ENCODE measurements around the gene TMEM131L. TPM values are rescaled to one million over a fixed set of nuclear protein-coding genes. Genes with fewer than 3 reads are reported as not detected.
"Not testable (repeated sequence)": the region's sequence is repeated elsewhere in the genome, so short reads cannot be mapped to it uniquely, and the experiment has no call there.

TMEM131L gene
- total RNA-seq, 1 experiment from 2014 or later = 14.6 TPM

GRCh38 chr4:153507310-153508073 lies 41.3 kb downstream of the TMEM131L start:
- Histone ChIP-seq H3K4me2 (ENCODE audit: insufficient read depth, insufficient read length, low read length) (no peak overlapping the region), H3K14ac (ENCODE audit: insufficient read depth, low read length) (no peak overlapping the region), H4K91ac (ENCODE audit: insufficient read length, low read depth, low read length) (no peak overlapping the region), H3K4ac (ENCODE audit: low read depth, low read length) (no peak overlapping the region), H3K79me1 (ENCODE audit: insufficient read depth, low read depth, low read length, poor library complexity, severe bottlenecking) (no peaks in the 10 kb centered on the region), H3T11ph (ENCODE audit: low read length) (no peak overlapping the region), H3K23ac (ENCODE audit: insufficient read length, low read depth, low read length) (no peak overlapping the region), H2AFZ (ENCODE audit: low read length) (no peak overlapping the region), H3K79me2 (ENCODE audit: insufficient read depth, low read length) (no peaks in the 10 kb centered on the region), H3K56ac (ENCODE audit: insufficient read length, low read depth, low read length) (no peak overlapping the region), H2BK15ac (ENCODE audit: low read depth, low read length) (no peak overlapping the region), H2BK120ac (ENCODE audit: low read depth, low read length, poor library complexity, severe bottlenecking) (no peak overlapping the region), H3K27ac (ENCODE audit: insufficient read length, low read depth, low read length) (no peak overlapping the region), H3K18ac (ENCODE audit: insufficient read length, low read depth, low read length) (no peak overlapping the region), H3K23me2 (ENCODE audit: insufficient read length, low read depth, low read length, poor library complexity, severe bottlenecking) (no peaks in the 10 kb centered on the region), H3K27me3 (ENCODE audit: insufficient read depth, low read length) (no peaks in the 10 kb centered on the region), H2BK12ac (ENCODE audit: insufficient read length, low read depth, low read length) (no peak overlapping the region), H3K9ac (ENCODE audit: extremely low read depth, insufficient read length, low read length) (no peak overlapping the region), H4K5ac (ENCODE audit: insufficient read length, low read depth, low read length) (no peak overlapping the region), H4K20me1 (ENCODE audit: control insufficient read depth, insufficient read depth, insufficient read length) (no peaks in the 10 kb centered on the region), H2BK5ac (ENCODE audit: insufficient read length, low read length) (no peak overlapping the region), H3K9me3 (ENCODE audit: control insufficient read depth, low read depth, low read length) (no peaks in the 10 kb centered on the region), H2BK20ac (ENCODE audit: low read depth, low read length, poor library complexity, severe bottlenecking) (no peak overlapping the region), H2AK5ac (ENCODE audit: insufficient read length, low read length) (no peak overlapping the region), H4K8ac (replicated peaks; ENCODE audit: insufficient read length, low read depth, low read length) (no peak overlapping the region), H3K4me1 (ENCODE audit: insufficient read depth, low read length) (no peaks in the 10 kb centered on the region)
- H3K36me3 Mint-ChIP-seq (ENCODE audit: insufficient read depth in 1 of 3, low read depth in 3 of 3) = peaks cover 8 to 17% (median 15%) of the 10 kb centered on the region in 3 experiments
- H3K9me3 Mint-ChIP-seq = peaks cover 2 to 3% of the 10 kb centered on the region in 2 experiments; a peak in 2 of 5 replicates
- TF ChIP-seq, protein P1, sequence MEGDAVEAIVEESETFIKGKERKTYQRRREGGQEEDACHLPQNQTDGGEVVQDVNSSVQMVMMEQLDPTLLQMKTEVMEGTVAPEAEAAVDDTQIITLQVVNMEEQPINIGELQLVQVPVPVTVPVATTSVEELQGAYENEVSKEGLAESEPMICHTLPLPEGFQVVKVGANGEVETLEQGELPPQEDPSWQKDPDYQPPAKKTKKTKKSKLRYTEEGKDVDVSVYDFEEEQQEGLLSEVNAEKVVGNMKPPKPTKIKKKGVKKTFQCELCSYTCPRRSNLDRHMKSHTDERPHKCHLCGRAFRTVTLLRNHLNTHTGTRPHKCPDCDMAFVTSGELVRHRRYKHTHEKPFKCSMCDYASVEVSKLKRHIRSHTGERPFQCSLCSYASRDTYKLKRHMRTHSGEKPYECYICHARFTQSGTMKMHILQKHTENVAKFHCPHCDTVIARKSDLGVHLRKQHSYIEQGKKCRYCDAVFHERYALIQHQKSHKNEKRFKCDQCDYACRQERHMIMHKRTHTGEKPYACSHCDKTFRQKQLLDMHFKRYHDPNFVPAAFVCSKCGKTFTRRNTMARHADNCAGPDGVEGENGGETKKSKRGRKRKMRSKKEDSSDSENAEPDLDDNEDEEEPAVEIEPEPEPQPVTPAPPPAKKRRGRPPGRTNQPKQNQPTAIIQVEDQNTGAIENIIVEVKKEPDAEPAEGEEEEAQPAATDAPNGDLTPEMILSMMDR (conservative IDR thresholded peaks at IDR 0.05) = no peak
- no peaks in the 10 kb centered on the region for H3K27me3 Mint-ChIP-seq (ENCODE audit: low read depth)
- H3K4me1 Mint-ChIP-seq = peaks cover 20 to 28% of the 10 kb centered on the region in 2 experiments
- no peak for DNase-seq
- H3K4me3 Mint-ChIP-seq = no peak overlapping the region
- H3K27ac Mint-ChIP-seq = peak overlapping the region; percentile 16 to 54 (median 24); a peak in 3 of 7 replicates
- WGBS (ENCODE audit: extremely low coverage, insufficient read length, low lambda C conversion rate) = no CpG with 5 or more reads among the region's 10 CpGs

GRCh38 chr4:153509212-153509611 lies 43.1 kb downstream of the TMEM131L start:
- H4K8ac ChIP-seq (replicated peaks; ENCODE audit: insufficient read length, low read depth, low read length); H3K18ac ChIP-seq (ENCODE audit: insufficient read length, low read depth, low read length); H3K9ac ChIP-seq (ENCODE audit: extremely low read depth, insufficient read length, low read length); H3K4ac ChIP-seq (ENCODE audit: low read depth, low read length); H2BK12ac ChIP-seq (ENCODE audit: insufficient read length, low read depth, low read length); H4K91ac ChIP-seq (ENCODE audit: insufficient read length, low read depth, low read length); H3K27me3 ChIP-seq (ENCODE audit: insufficient read depth, low read length); H4K20me1 ChIP-seq (ENCODE audit: control insufficient read depth, insufficient read depth, insufficient read length); H3K4me1 ChIP-seq (ENCODE audit: insufficient read depth, low read length); DNase-seq; H3K27ac ChIP-seq (ENCODE audit: insufficient read length, low read depth, low read length); H3K23ac ChIP-seq (ENCODE audit: insufficient read length, low read depth, low read length); H2BK15ac ChIP-seq (ENCODE audit: low read depth, low read length); H3K9me3 ChIP-seq (ENCODE audit: control insufficient read depth, low read depth, low read length); H3K14ac ChIP-seq (ENCODE audit: insufficient read depth, low read length); H3K56ac ChIP-seq (ENCODE audit: insufficient read length, low read depth, low read length); H3K4me2 ChIP-seq (ENCODE audit: insufficient read depth, insufficient read length, low read length); H3K23me2 ChIP-seq (ENCODE audit: insufficient read length, low read depth, low read length, poor library complexity, severe bottlenecking); H3K27ac Mint-ChIP-seq; H4K5ac ChIP-seq (ENCODE audit: insufficient read length, low read depth, low read length); H3K4me3 Mint-ChIP-seq; H2BK5ac ChIP-seq (ENCODE audit: insufficient read length, low read length); H3K79me1 ChIP-seq (ENCODE audit: insufficient read depth, low read depth, low read length, poor library complexity, severe bottlenecking); H3K9me3 Mint-ChIP-seq; H3K27me3 Mint-ChIP-seq (ENCODE audit: low read depth); H2AFZ ChIP-seq (ENCODE audit: low read length); H2AK5ac ChIP-seq (ENCODE audit: insufficient read length, low read length); H2BK20ac ChIP-seq (ENCODE audit: low read depth, low read length, poor library complexity, severe bottlenecking); H2BK120ac ChIP-seq (ENCODE audit: low read depth, low read length, poor library complexity, severe bottlenecking); H3K79me2 ChIP-seq (ENCODE audit: insufficient read depth, low read length); H3T11ph ChIP-seq (ENCODE audit: low read length): not testable (repeated sequence)
- Mint-ChIP-seq H3K4me1 (peaks cover 34 to 45% of the 10 kb centered on the region in 2 experiments), H3K36me3 (ENCODE audit: insufficient read depth in 1 of 3, low read depth in 3 of 3) (peaks cover 8 to 17% (median 15%) of the 10 kb centered on the region in 3 experiments)
- no CpG with 5 or more reads among the region's 2 CpGs for WGBS (ENCODE audit: extremely low coverage, insufficient read length, low lambda C conversion rate)

Data from H9 (cell line).